Panc1 (cell line): ENCODE measurements around the gene DENND6A.

Source experiments
- CTCF ChIP-seq: fragments of 450-650 bp; IDR thresholded peaks from 2 replicates; pipeline ENCODE4 v1.5.1; 2017; ENCODE audit warnings: mild to moderate bottlenecking
- POLR2AphosphoS5 ChIP-seq: IDR thresholded peaks from 2 replicates; pipeline ENCODE4 v1.6.1; 2012; ENCODE audit warnings: mild to moderate bottlenecking, low read depth, low read length, moderate library complexity
- REST ChIP-seq, 2 experiments: IDR thresholded peaks; 2 replicates each; pipeline ENCODE4 v1.6.1; 2011 to 2012; ENCODE audit warnings: low read depth in 2 of 2, control low read depth in 1 of 2, low read length in 1 of 2, mild to moderate bottlenecking in 1 of 2, moderate library complexity in 1 of 2; ENCODE audit not compliant: insufficient read depth in 1 of 2
- SIN3A ChIP-seq: IDR thresholded peaks from 2 replicates; pipeline ENCODE4 v1.6.1; 2012; ENCODE audit warnings: low read depth, mild to moderate bottlenecking, low read length, moderate library complexity, borderline replicate concordance; ENCODE audit not compliant: insufficient read depth
- TCF7L2 ChIP-seq: IDR thresholded peaks from 2 replicates; pipeline ENCODE4 v1.6.1; 2011; ENCODE audit warnings: mild to moderate bottlenecking, low read depth, low read length, inconsistent platforms

- TF ChIP-seq CTCF (no peak), TCF7L2 (no peak), POLR2AphosphoS5 (no peak), SIN3A (no peak), REST (IDR thresholded peaks at IDR 0.05; ENCODE audit: insufficient read depth in 1 of 2, low read depth in 2 of 2, low read length in 1 of 2) (no peak)
These were observed 10.6 kb downstream of the DENND6A start for GRCh38 chr3:57682284-57682683.
